OCI-LY3 (cell line): ENCODE measurements around the gene YWHAE.

Experiments used
- H2AFZ ChIP-seq: fragments of 200-600, 300-600 bp; shearing (Covaris generic); 2 replicates; pipeline ENCODE4 v1.6.0; 2014; ENCODE audit warnings: antibody characterized with exemption, low read depth, low read length
- H3K27ac ChIP-seq: fragments of 200-600, 300-600 bp; sonication (generic); 2 replicates; pipeline ENCODE4 v1.5.1; 2014; ENCODE audit warnings: mild to moderate bottlenecking, low read length, moderate library complexity, mixed read lengths
- H3K27me3 ChIP-seq: fragments of 200-600, 300-600 bp; sonication (generic); 2 replicates; pipeline ENCODE4 v1.6.1; 2014; ENCODE audit warnings: low read depth, low read length, mixed read lengths
- H3K36me3 ChIP-seq: fragments of 200-600, 300-600 bp; sonication (generic); replicated peaks from 2 replicates; pipeline ENCODE3; 2014; ENCODE audit warnings: low read depth, low read length, mixed read lengths
- H3K4me1 ChIP-seq: fragments of 300-600, 200-600 bp; sonication (generic); 2 replicates; pipeline ENCODE4 v1.6.1; 2014; ENCODE audit warnings: low read length, mixed read lengths
- H3K4me2 ChIP-seq: fragments of 200-600, 300-600 bp; sonication (generic); 2 replicates; pipeline ENCODE4 v1.6.1; 2014; ENCODE audit warnings: low read length, mixed read lengths
- H3K4me3 ChIP-seq: fragments of 300-600, 200-600 bp; sonication (generic); 2 replicates; pipeline ENCODE4 v1.5.1; 2014; ENCODE audit warnings: antibody characterized with exemption, mild to moderate bottlenecking, low read length, moderate library complexity
- H3K79me2 ChIP-seq: fragments of 300-600, 200-600 bp; shearing (Covaris generic); 2 replicates; pipeline ENCODE4 v1.6.1; 2014; ENCODE audit warnings: mild to moderate bottlenecking, low read length, mixed read lengths
- H3K9ac ChIP-seq: fragments of 300-600, 200-600 bp; shearing (Covaris generic); 2 replicates; pipeline ENCODE4 v1.6.0; 2014; ENCODE audit warnings: mild to moderate bottlenecking, low read length, moderate library complexity
- H3K9me3 ChIP-seq: fragments of 200-600, 300-600 bp; shearing (Covaris generic); 2 replicates; pipeline ENCODE4 v1.6.1; 2014; ENCODE audit warnings: low read length, mixed read lengths; ENCODE audit not compliant: insufficient read depth
- H4K20me1 ChIP-seq: fragments of 200-600, 300-600 bp; sonication (generic); 2 replicates; pipeline ENCODE4 v1.6.1; 2016; ENCODE audit warnings: low read length, mixed read lengths; ENCODE audit not compliant: insufficient read depth
- EZH2phosphoT487 ChIP-seq: fragments of 200-600 bp; shearing (Covaris generic); IDR thresholded peaks from 2 replicates; pipeline ENCODE4 v1.6.1; 2018; ENCODE audit warnings: antibody characterized with exemption, mixed run types, low read depth
- TF ChIP-seq, protein P1 (sequence below): fragments of 200-600, 300-600 bp; sonication (generic); IDR thresholded peaks from 2 replicates; pipeline ENCODE4 v1.5.1; 2014; ENCODE audit warnings: antibody characterized with exemption, low read length, low read depth

Gene YWHAE

DNA sequence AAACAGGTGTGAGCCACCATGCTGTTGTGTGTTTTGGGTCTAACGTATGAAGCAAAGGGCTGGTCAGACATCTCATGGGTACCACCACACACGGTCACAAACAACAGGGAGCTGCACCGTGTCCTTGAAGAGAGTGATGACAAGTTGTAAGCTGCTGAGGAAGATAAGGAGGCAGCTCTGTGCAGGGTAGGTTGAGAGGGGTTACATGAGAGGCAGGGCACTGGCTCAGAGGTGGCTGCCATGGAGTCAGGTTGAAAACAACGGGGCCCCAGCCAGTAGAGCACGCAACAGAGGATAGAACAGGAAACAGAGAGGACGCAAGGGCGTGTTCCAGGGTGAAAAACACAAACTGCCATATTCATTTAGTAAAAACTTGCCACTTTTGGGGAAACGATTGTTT lies 68.3 kb downstream of the YWHAE start:
- H3K9me3 ChIP-seq: no peaks in the 10 kb centered on the region
- no peaks in the 10 kb centered on the region for H4K20me1 ChIP-seq

GRCh38 chr17:1329745-1330343 lies 70.2 kb downstream of the YWHAE start:
- no peak overlapping the region for H3K27ac ChIP-seq
- no peaks in the 10 kb centered on the region for H3K36me3 ChIP-seq
- TF ChIP-seq, protein P1, sequence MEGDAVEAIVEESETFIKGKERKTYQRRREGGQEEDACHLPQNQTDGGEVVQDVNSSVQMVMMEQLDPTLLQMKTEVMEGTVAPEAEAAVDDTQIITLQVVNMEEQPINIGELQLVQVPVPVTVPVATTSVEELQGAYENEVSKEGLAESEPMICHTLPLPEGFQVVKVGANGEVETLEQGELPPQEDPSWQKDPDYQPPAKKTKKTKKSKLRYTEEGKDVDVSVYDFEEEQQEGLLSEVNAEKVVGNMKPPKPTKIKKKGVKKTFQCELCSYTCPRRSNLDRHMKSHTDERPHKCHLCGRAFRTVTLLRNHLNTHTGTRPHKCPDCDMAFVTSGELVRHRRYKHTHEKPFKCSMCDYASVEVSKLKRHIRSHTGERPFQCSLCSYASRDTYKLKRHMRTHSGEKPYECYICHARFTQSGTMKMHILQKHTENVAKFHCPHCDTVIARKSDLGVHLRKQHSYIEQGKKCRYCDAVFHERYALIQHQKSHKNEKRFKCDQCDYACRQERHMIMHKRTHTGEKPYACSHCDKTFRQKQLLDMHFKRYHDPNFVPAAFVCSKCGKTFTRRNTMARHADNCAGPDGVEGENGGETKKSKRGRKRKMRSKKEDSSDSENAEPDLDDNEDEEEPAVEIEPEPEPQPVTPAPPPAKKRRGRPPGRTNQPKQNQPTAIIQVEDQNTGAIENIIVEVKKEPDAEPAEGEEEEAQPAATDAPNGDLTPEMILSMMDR: no peak
- no peak for TF ChIP-seq EZH2phosphoT487
- no peaks in the 10 kb centered on the region for H4K20me1 ChIP-seq
- no peak overlapping the region for H2AFZ ChIP-seq
- H3K4me2 ChIP-seq: no peak overlapping the region
- H3K4me1 ChIP-seq: no peaks in the 10 kb centered on the region
- no peak overlapping the region for H3K4me3 ChIP-seq
- H3K9me3 ChIP-seq: no peaks in the 10 kb centered on the region
- H3K9ac ChIP-seq: no peak overlapping the region
- H3K79me2 ChIP-seq: no peaks in the 10 kb centered on the region
- H3K27me3 ChIP-seq: no peaks in the 10 kb centered on the region

More for the DNA sequence above, 68.3 kb downstream of the YWHAE start:
- H3K4me3 ChIP-seq: no peak overlapping the region
- no peaks in the 10 kb centered on the region for H3K79me2 ChIP-seq
- no peaks in the 10 kb centered on the region for H3K4me1 ChIP-seq
- TF ChIP-seq EZH2phosphoT487: no peak
- TF ChIP-seq, protein P1: no peak
- no peak overlapping the region for H3K9ac ChIP-seq
- H3K36me3 ChIP-seq: no peaks in the 10 kb centered on the region
- H3K4me2 ChIP-seq: no peak overlapping the region
- no peak overlapping the region for H2AFZ ChIP-seq
- no peaks in the 10 kb centered on the region for H3K27me3 ChIP-seq
- H3K27ac ChIP-seq: no peak overlapping the region

DNA sequence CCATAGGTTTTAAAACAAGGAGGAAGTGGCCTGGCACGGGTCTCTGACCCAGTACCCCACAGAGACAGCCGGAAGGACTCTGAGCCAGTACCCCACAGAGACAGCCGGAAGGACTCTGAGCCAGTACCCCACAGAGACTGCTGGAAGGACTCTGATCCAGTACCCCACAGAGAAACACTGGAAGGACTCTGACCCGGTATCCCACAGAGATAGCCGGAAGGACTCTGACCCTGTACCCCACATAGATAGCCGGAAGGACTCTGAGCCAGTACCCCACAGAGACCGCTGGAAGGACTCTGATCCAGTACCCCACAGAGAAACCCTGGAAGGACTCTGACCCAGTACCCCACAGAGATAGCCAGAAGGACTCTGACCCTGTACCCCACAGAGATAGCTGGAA lies 71.6 kb downstream of the YWHAE start:
- Histone ChIP-seq H3K4me2 (no peak overlapping the region), H3K4me1 (no peaks in the 10 kb centered on the region), H3K4me3 (no peak overlapping the region), H3K9me3 (no peaks in the 10 kb centered on the region), H3K27me3 (no peaks in the 10 kb centered on the region), H2AFZ (no peak overlapping the region), H3K9ac (no peak overlapping the region), H4K20me1 (no peaks in the 10 kb centered on the region), H3K79me2 (no peaks in the 10 kb centered on the region), H3K27ac (no peak overlapping the region), H3K36me3 (no peaks in the 10 kb centered on the region)
- no peak for TF ChIP-seq EZH2phosphoT487
- TF ChIP-seq, protein P1: no peak

DNA sequence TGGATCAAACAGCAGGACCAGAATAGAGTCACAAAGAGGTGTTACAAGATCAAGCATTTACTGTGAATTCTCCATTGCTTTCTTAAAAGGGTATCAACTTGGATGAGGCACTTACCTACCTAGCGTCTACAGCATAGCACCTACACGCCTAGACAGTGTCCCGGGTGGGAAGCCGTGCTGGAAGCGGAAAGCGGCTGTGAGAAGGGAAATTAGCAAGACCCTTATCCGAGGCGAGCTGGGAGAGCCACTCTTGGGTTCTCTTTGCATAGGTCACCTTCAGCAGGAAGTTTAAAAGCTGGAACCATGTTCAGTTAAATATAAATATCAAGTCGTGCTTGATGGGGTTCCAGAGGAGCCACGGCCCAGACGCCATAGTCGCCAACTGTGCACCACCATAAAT lies 74.3 kb downstream of the YWHAE start:
- Histone ChIP-seq H3K9me3 (no peaks in the 10 kb centered on the region), H3K4me1 (no peaks in the 10 kb centered on the region), H3K4me3 (no peak overlapping the region), H3K4me2 (no peak overlapping the region), H3K27me3 (no peaks in the 10 kb centered on the region), H3K36me3 (no peaks in the 10 kb centered on the region), H2AFZ (no peak overlapping the region), H3K27ac (no peak overlapping the region), H3K9ac (no peak overlapping the region), H4K20me1 (no peaks in the 10 kb centered on the region), H3K79me2 (no peaks in the 10 kb centered on the region)
- TF ChIP-seq, protein P1: no peak
- TF ChIP-seq EZH2phosphoT487: no peak
